Caco-2 (cell line): ENCODE data around the gene SYT8. TPM values are rescaled to one million over a fixed set of nuclear protein-coding genes. Genes with fewer than 3 reads are reported as not detected.
"Not testable (repeated sequence)": the region's sequence is repeated elsewhere in the genome, so short reads cannot be mapped to it uniquely, and the experiment has no call there.

Source experiments
- BruUV-seq: library from RNA; stranded (reverse); fragments of 400-500 nt; replicated peaks from 2 replicates; lab custom pipeline; 2021; lab: Mats Ljungman, UMichigan
- CTCF ChIA-PET: fragments of 300-600 bp; sonication (Branson Sonifier 250); formaldehyde crosslinking; loops from one replicate; lab custom pipeline; 2022; ENCODE audit warnings: antibody characterized with exemption; lab: Charles Lee
- POLR2A ChIA-PET: fragments of 300-600 bp; sonication (Branson Sonifier 250); formaldehyde crosslinking; loops from one replicate; lab custom pipeline; 2022; ENCODE audit warnings: antibody characterized with exemption; lab: Charles Lee
- DNase-seq, 2 experiments: peaks; one replicate each; pipeline versions ENCODE4 v3.0.0 to v3.0.0-alpha.2; 2020 to 2022
- H3K27me3 ChIP-seq: replicated peaks from 2 replicates; pipeline ENCODE4 v1.6.0; 2011; ENCODE audit warnings: low read length; ENCODE audit not compliant: control insufficient read depth, insufficient read depth
- H3K36me3 ChIP-seq: 2 replicates; pipeline ENCODE4 v1.5.1; 2011; ENCODE audit warnings: low read length; ENCODE audit not compliant: control insufficient read depth, insufficient read depth
- H3K4me1 ChIP-seq: fragments of 250-450 bp; sonication (Bioruptor Pico); 2 replicates; pipeline ENCODE4 v1.5.1; 2020; ENCODE audit warnings: mild to moderate bottlenecking
- H3K4me3 ChIP-seq: 2 replicates; pipeline ENCODE4 v1.5.1; 2011; ENCODE audit warnings: low read depth, mild to moderate bottlenecking, control low read depth, low read length
- H3K9me3 ChIP-seq: fragments of 250-450 bp; sonication (Bioruptor Pico); 2 replicates; pipeline ENCODE4 v1.5.1; 2020; ENCODE audit warnings: mild to moderate bottlenecking, moderate library complexity
- H3K27ac Mint-ChIP-seq: one replicate; pipeline ENCODE4 v1.8.0; 2022; ENCODE audit warnings: mixed read lengths; ENCODE audit not compliant: unreplicated experiment
- H3K27me3 Mint-ChIP-seq: one replicate; pipeline ENCODE4 v1.8.0; 2022; ENCODE audit warnings: mixed read lengths; ENCODE audit not compliant: insufficient read depth, unreplicated experiment
- H3K36me3 Mint-ChIP-seq: one replicate; pipeline ENCODE4 v1.8.0; 2022; ENCODE audit warnings: mild to moderate bottlenecking, mixed read lengths; ENCODE audit not compliant: insufficient read depth, unreplicated experiment
- H3K4me1 Mint-ChIP-seq: one replicate; pipeline ENCODE4 v1.8.0; 2022; ENCODE audit warnings: low read depth, mixed read lengths; ENCODE audit not compliant: unreplicated experiment
- H3K4me3 Mint-ChIP-seq: one replicate; pipeline ENCODE4 v1.8.0; 2022; ENCODE audit warnings: mild to moderate bottlenecking, moderate library complexity, mixed read lengths; ENCODE audit not compliant: unreplicated experiment
- H3K9me3 Mint-ChIP-seq: one replicate; pipeline ENCODE4 v1.8.0; 2022; ENCODE audit warnings: mixed read lengths; ENCODE audit not compliant: unreplicated experiment
- CTCF ChIP-seq, 2 experiments: fragments of 200-600 bp in 1 of 2; IDR thresholded peaks; 1 replicate in 1 of 2; 2 replicates in 1 of 2; pipeline versions ENCODE4 v1.5.1 to v1.8.0; 2011 to 2022; ENCODE audit warnings: antibody characterized with exemption in 1 of 2, control low read depth in 1 of 2, inconsistent platforms in 1 of 2, low read depth in 1 of 2, low read length in 1 of 2, mild to moderate bottlenecking in 1 of 2, moderate library complexity in 1 of 2; ENCODE audit not compliant: insufficient read depth in 1 of 2, severe bottlenecking in 1 of 2, unreplicated experiment in 1 of 2
- intact Hi-C: fragments of 100-400 bp; cut with micrococcal nuclease; formaldehyde crosslinking; loops from one replicate; pipeline ENCODE4 v1.10.0; 2022; ENCODE audit not compliant: unreplicated experiment
- microRNA-seq: library from miRNA; unstranded; fragments of <30 nt; microRNA quantifications from one replicate; pipeline ENCODE4 v1.2.0, GENCODE V29; 2022
- total RNA-seq: library from RNA; stranded (reverse); gene quantifications from 2 replicates; pipeline ENCODE4 v1.2.3, GENCODE V29; 2022

The SYT8 gene
- total RNA-seq, 1 experiment from 2014 or later = 14.9 TPM

- no peak overlapping the region for H3K4me3 Mint-ChIP-seq
- no peak for TF ChIP-seq CTCF (IDR thresholded peaks at IDR 0.05; ENCODE audit: insufficient read depth in 1 of 2, low read depth in 1 of 2, low read length in 1 of 2, severe bottlenecking in 1 of 2, unreplicated experiment in 1 of 2)
- no peaks in the 10 kb centered on the region for H3K27me3 Mint-ChIP-seq
- Histone ChIP-seq H3K4me3 (no peak overlapping the region), H3K9me3 (no peaks in the 10 kb centered on the region), H3K36me3 (no peaks in the 10 kb centered on the region), H3K27me3 (no peaks in the 10 kb centered on the region), H3K4me1 (peaks cover 8% of the 10 kb centered on the region)
- H3K27ac Mint-ChIP-seq = no peak overlapping the region
- no peaks in the 10 kb centered on the region for H3K36me3 Mint-ChIP-seq
- intact Hi-C loops = loop anchor here (5.0 kb wide), 1 partner anchor 56 kb away; no protein-coding TSS in a partner anchor
- no peaks in the 10 kb centered on the region for H3K9me3 Mint-ChIP-seq
- no peaks in the 10 kb centered on the region for H3K4me1 Mint-ChIP-seq
- CTCF ChIA-PET = interaction anchor here (0.8 to 3.7 kb wide), 10 partner anchors 50 to 272 kb away, joined by 3 to 140 read pairs (median 18); partner anchors contain the start of genes KRTAP5-6, MRPL23 and SYT8
- POLR2A ChIA-PET = no interaction called here
- peak in 1 of 2 experiments; percentile 29 for DNase-seq
- BruUV-seq = no TSS peak
Observed at GRCh38 chr11:1883346-1884302, 48.8 kb downstream of the SYT8 start.

DNA sequence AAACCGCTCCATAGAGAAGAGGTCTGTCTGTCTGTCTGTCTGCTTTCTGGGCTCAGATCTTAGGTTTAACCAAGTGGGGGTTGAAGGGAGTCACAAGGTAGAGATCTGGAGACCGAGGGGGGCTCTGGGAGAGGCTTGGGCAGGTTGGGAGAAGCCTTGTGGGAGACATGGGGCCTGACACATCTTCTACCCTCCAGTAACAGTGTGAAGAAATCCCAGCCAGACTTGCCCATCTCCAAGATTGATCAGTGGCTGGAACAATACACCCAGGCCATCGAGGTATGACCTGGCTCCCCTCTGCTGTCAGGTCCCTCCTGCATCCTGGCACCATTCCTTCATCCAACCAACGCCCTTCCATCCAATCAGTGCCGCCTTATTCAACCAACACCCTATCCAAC, 49.5 kb downstream of the SYT8 start:
- H3K4me1 Mint-ChIP-seq = no peaks in the 10 kb centered on the region
- no peak overlapping the region for H3K27ac Mint-ChIP-seq
- no peak overlapping the region for H3K4me3 ChIP-seq
- intact Hi-C loops = loop anchor here (5.0 kb wide), 1 partner anchor 57 kb away; no protein-coding TSS in a partner anchor
- H3K27me3 Mint-ChIP-seq = no peaks in the 10 kb centered on the region
- BruUV-seq = no TSS peak
- H3K9me3 ChIP-seq = no peaks in the 10 kb centered on the region
- no peak for DNase-seq
- no peaks in the 10 kb centered on the region for H3K36me3 Mint-ChIP-seq
- no peak overlapping the region for H3K4me3 Mint-ChIP-seq
- no peaks in the 10 kb centered on the region for H3K27me3 ChIP-seq
- CTCF ChIA-PET = interaction anchor here (0.8 to 3.7 kb wide), 4 partner anchors 64 to 272 kb away, joined by 5 to 140 read pairs (median 26); partner anchors contain the start of gene MRPL23
- no peaks in the 10 kb centered on the region for H3K9me3 Mint-ChIP-seq
- TF ChIP-seq CTCF (IDR thresholded peaks at IDR 0.05; ENCODE audit: insufficient read depth in 1 of 2, low read depth in 1 of 2, low read length in 1 of 2, severe bottlenecking in 1 of 2, unreplicated experiment in 1 of 2) = no peak
- H3K4me1 ChIP-seq = peaks cover 8% of the 10 kb centered on the region
- no peaks in the 10 kb centered on the region for H3K36me3 ChIP-seq
- POLR2A ChIA-PET = no interaction called here

- H3K36me3 Mint-ChIP-seq, H3K4me3 ChIP-seq, CTCF ChIA-PET, H3K4me1 ChIP-seq, H3K27ac Mint-ChIP-seq, H3K4me1 Mint-ChIP-seq, POLR2A ChIA-PET, H3K4me3 Mint-ChIP-seq, H3K9me3 ChIP-seq, H3K27me3 ChIP-seq, DNase-seq, BruUV-seq, intact Hi-C loops, H3K9me3 Mint-ChIP-seq, H3K36me3 ChIP-seq, H3K27me3 Mint-ChIP-seq: not testable (repeated sequence)
Observed at GRCh38 chr11:1886551-1886950, 51.8 kb downstream of the SYT8 start.

Small RNA genes lying within 50 kb of the gene (microRNA-seq; reads per million reads assigned to microRNA genes)
- not detected for gene MIR4298
- gene MIR7847 = not detected

Other genes starting within 250 kb of the SYT8 start
- not detected in 2 replicates for gene KRTAP5-1, start 249.7 kb upstream of the SYT8 start, total RNA-seq
- not detected in 2 replicates for gene KRTAP5-2, start 236.7 kb upstream of the SYT8 start, total RNA-seq
- not detected in 2 replicates for gene KRTAP5-3, start 226.5 kb upstream of the SYT8 start, total RNA-seq
- gene KRTAP5-4, start 212.9 kb upstream of the SYT8 start, total RNA-seq = not detected in 2 replicates
- not detected in 2 replicates for gene KRTAP5-5, start 205.2 kb upstream of the SYT8 start, total RNA-seq
- not detected in 2 replicates for gene KRTAP5-6, start 137.8 kb upstream of the SYT8 start, total RNA-seq
- gene IFITM10, start 84.4 kb upstream of the SYT8 start, total RNA-seq = 1.3 and 2.7 TPM in 2 replicates
- 328 and 335 TPM in 2 replicates for gene CTSD, start 71.1 kb upstream of the SYT8 start, total RNA-seq
- gene TNNI2, start 4.0 kb downstream of the SYT8 start, total RNA-seq = 5.7 and 8.6 TPM in 2 replicates
- gene LSP1, start 18.1 kb downstream of the SYT8 start, total RNA-seq = 1.5 TPM in 1 of 2 replicates, not detected in the other
- gene PRR33, start 56.9 kb downstream of the SYT8 start, total RNA-seq = not detected in 2 replicates
- 0.88 and 2.8 TPM in 2 replicates for gene TNNT3, start 84.7 kb downstream of the SYT8 start, total RNA-seq
- 7.8 and 15.0 TPM in 2 replicates for gene MRPL23, start 112.3 kb downstream of the SYT8 start, total RNA-seq
- gene H19, start 162.9 kb downstream of the SYT8 start, total RNA-seq = 1.5 TPM in 2 replicates